Glomerular endothelial cell (primary cell): ENCODE results near the gene TNFAIP2. TPM values are rescaled to one million over a fixed set of nuclear protein-coding genes. Genes with fewer than 3 reads are reported as not detected.

Experiments used
- DNase-seq: peaks from one replicate; pipeline ENCODE4 v3.0.0-alpha.2; 2011; ENCODE audit warnings: low read depth, low spot score; ENCODE audit errors: extremely low read depth
- total RNA-seq: library from RNA; depleted of rRNA; stranded (reverse); fragments of >200 nt; gene quantifications from 2 replicates; pipeline ENCODE4 v1.2.3, GENCODE V29; 2015

Gene TNFAIP2
- total RNA-seq, 1 donor from 2014 or later: 136 TPM

DNA sequence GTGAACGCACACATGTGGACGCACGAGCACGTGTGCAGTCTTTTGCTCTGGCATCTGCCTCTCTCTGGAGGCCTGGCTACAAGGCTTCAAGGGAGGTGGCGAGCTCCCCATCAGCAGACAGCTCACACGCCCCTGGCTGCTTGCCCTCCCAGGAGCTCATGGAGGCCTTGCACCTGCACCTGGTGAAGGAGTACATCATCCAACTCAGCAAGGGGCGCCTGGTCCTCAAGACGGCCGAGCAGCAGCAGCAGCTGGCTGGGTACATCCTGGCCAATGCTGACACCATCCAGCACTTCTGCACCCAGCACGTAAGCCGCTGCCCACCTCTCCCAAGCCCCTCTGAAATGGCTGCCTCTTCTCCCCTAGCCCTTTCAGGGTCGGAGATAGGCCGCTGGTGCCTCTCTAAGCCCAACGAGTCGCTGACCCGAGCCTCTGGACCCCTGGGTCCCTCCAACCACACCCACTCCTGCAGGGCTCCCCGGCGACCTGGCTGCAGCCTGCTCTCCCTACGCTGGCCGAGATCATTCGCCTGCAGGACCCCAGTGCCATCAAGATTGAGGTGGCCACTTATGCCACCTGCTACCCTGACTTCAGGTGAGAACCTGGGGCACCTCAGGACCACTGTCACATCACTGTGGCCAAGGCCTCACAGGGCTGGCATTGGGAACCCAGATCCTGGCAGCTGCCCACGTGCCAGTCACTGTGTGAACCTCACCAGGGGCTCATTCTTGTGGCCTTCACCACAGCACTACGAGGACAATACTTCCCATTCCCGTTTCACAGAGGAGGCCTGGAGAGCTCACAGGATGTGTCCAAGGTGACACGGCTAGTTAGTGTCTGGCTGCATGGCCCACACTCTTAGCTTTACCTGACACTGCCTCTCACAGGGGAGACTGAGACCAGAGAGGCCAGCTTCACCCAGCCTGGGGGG lies 10.2 kb downstream of the TNFAIP2 start:
- no peak for DNase-seq

DNA sequence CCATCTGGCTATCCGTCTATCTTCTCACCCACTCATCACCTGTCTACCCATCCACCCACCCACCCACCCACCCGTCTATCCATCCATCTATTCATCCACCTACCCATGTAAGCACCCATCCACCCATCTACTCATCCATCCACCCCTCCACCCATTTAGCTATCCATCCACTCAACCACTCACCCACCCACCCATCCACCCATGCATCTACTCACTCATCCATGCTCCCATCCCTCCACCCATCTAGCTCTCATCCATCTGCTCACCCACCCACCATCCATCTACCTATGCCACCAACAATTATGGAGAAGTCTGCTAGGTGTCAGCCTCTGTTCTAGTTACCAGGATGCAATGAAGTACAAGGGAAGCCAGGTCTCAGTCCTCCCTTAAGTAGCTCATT lies 11.1 kb downstream of the TNFAIP2 start:
- DNase-seq: no peak

DNA sequence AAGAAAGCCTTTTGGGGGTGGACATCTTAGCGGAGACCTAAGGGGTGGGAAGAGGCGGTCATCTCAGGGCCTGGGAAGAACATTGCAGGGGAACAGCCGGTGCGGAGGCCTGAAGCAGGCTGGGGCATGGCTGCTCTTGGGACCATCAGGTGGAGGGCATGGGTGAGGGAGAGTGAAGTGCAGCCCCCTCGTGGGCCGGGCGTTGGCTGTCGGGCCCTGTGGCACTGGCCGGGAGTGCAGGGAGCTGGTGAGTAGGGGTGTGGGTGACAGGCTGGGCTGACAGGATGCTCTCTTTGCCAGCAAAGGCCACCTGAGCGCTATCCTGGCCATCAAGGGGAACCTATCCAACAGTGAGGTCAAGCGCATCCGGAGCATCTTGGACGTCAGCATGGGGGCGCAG lies 11.7 kb downstream of the TNFAIP2 start:
- DNase-seq: no peak

DNA sequence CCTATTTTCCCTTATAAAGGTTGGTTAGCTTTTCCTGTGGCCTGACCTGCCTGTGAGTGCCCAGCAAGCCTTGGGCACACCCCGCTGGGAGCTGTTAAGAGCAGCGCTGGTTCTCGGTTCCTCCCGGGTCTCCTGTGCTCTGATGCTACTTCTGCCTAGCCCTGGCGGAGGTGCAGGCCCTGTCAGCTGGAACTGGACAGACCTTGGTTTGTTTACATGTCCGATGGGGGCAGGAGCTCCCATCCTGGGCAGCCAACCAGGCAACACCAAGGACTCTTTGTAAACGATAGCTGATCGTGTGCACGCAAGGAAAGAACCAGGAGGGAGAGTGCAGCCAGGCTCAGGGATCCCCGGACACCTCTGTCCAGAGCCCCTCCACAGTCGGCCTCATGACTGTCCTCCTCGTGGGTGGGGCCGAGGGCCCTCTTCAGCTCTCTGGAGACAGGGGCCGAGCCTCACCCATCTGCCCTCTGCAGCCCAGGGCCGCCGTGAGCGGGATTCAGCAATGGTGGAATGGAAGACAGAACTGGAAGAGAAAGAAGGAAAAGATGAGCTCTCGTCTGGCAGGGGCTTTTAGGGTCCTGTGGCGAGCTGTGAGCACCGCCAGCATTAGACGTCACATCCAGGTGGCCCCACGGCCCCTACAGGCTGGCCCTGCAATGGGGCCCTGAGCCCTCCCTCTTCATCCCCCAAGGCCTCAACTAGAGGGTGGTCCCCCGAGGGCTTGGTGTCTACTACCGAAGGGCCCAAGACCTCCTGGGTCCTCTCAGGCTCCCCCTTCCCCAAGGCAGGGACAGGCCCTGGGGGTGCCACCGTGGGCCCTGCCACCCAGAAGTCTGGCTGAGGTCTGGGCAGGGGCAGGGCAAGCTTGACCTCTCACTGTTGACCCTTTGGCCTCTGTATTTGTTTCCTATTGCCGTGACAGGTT lies 12.3 kb downstream of the TNFAIP2 start:
- no peak for DNase-seq

DNA sequence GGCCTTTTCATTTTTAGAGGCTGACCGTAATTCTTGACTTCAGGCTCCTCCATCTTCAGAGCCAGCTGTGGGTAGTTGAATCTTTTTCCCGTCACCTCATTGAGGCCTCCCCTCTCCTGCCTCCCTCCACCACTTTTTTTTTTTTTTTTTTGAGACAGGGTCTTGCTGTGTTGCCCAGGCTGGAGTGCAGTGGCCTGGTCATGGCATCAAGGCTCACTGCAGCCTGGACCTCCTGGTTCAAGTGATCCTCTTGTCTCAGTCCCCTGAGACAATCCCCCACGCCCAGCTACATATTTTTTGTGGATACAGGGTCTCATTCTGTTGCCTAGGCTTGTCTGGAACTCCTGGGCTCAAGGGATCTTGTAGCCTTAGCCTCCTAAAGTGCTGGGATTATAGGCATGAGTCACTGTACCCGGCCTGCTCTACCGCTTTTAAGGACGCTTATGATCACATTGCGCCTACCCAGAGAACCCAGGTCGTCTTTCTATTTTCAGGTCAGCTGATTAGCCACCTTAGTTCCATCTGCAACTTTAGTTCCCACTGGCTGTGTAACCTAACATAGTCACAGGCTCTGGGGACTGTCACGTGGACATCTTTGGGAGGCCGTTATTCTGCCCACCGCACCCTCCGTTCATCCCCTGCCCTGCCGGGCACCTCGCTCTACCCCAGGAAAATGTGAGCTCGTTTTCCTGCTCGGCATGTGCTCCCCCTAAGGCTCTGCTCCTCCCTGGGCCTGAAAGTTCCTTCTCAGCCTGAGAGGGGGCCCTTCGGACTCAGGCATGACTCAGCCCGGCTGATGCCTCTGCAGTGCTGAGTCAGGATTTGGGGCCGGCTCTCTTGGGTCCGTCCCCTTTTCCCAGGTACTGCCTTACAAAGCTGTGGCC lies 13.4 kb downstream of the TNFAIP2 start:
- no peak for DNase-seq

DNA sequence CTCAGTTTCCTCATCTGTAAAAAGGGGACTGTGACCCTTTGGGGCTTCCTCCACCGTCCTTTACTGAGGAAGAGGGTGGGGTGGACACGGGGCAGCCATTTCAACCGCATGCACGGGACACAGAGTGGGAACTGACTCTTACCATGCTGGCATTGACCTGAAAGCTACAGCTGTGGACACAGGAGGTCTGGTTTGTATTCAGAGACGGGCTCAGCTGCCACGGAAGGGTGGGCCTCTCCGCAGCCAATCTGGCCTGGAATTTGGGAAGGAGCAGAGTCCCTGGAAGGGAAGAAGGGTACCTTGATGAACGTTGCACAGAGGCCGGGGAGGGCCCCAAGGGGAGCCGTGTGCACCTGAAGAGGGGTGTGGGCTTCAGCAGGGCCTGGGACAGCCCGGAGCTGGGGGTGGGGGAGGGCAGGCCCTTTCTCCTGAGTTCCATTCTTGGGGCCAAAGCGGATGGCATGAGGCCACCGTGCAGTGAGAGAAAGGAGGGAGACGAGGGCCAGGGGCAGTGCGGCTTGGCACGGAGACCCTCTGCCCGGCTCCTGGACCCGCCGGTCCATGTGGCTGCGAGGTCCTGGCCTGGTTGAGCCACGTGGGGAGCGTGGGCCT lies 14.5 kb downstream of the TNFAIP2 start:
- no peak for DNase-seq

DNA sequence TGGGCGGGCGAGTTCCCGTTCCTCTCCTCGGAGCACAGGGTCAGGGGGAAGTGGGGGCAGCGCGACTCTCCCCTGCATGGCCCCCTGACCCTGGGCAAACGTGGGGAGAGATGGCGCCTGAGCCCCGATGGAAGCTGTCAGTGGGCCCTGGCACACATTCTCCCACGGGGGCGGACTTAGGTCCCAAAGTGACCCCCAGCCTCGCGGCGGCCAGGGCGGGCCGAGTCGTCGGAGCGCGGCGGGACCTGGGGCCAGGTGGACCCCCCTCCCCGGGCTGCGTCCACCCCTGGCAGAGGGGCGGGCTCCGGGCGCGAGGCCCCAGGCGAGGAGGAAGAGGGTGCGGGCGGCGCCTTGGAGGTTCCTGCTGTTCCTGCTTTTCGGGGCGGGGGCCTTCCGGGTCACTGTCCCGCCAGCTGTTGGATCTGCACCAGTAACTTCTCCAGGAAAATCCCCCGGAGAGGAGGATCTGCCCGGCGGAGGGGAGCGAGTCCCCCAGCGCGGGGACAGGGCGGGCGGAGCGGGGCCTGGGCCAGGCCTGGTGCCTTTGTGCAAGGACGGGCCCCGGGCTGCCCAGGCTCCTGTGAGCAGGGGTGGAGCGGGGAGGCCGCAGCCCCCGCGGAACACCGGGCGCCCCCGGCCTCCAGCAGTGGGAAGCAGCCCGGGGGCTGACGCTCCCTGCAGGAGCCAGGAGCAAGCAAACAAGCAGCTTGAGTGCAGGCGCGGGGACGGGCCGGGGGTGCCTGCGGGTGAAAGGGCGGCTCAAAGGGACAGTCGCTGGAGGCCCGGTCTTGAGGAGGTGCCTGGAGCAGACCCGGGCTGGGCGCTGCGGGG lies 15.3 kb downstream of the TNFAIP2 start:
- no peak for DNase-seq

DNA sequence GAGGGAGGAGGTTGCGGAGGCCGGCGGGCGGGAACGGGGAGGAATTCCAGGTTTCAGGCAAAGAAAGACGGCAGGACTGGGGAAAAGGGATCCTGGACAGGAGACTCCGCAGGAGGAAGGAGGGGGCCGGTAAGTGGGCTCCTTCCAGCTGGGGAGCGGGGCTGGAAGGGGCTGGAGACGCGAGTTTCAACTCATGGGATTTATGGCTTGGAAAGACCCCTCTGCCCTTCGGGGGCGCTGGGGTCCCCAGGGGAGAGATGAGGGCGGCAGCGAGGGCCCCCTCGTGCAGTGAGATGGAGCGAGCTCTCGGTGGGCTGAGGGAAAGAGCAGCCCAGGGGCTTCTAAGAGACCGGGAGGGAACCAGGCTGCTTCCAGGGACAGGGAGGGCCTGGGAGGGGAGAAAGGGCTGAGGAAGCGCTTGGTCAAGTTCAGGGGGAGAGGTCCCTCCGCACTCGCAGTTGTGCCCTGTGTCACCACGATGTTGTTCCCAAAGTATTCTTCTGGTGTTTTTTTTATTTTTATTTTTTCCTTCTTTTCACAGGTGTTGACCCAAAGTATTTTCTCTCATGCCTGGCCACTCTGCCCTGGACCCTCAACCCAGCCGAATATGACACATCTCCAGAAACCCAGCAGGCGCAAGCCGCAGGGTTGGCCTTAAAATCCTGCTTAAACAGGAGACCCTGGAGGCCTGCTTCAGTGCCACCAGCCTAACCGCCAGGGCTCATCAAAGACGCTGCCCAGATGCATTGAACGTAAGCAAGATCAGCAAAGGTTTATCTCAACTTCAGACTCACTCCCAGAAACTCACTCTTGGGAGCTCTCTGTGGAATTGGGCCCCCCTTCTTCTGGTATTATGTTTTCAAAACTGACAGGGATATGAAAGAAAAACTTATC lies 16.1 kb downstream of the TNFAIP2 start:
- DNase-seq: no peak

DNA sequence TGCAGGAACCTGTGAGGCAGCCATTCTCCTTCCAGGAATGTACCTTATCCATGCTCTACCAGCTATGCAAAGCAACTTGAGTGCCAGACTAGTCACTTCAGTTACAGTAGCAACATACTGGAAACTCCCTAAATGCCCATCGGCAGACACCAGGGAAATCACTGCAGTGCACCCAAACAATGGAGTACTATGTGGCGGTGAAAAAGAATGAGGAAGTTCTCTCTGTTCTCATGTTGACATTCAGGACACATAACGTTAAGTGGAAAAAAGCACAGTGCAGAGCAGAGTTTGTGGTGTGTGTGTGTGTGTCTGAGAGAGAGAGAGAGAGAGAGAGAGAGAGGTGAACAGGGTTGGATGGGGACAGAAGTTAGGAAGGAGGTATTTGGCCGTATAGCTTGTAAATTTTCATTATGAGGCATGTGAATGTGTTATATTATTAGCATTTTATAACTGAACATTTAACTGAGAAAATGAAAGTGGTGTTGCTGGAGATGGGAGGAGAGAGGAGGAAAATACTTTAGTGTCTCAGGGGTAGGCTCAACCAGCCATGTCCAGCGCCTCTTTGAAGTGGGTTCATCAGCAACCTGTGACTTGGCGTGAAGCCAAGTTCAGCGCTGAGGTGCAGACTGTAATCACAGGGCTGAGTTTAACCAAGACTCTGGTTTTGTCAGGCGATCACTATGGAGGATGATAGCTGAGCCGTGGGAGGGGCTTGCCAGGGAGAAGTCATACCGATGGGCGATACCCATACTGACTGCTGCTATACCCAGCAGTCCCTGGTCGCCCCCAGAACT lies 17.3 kb downstream of the TNFAIP2 start:
- DNase-seq: no peak

DNA sequence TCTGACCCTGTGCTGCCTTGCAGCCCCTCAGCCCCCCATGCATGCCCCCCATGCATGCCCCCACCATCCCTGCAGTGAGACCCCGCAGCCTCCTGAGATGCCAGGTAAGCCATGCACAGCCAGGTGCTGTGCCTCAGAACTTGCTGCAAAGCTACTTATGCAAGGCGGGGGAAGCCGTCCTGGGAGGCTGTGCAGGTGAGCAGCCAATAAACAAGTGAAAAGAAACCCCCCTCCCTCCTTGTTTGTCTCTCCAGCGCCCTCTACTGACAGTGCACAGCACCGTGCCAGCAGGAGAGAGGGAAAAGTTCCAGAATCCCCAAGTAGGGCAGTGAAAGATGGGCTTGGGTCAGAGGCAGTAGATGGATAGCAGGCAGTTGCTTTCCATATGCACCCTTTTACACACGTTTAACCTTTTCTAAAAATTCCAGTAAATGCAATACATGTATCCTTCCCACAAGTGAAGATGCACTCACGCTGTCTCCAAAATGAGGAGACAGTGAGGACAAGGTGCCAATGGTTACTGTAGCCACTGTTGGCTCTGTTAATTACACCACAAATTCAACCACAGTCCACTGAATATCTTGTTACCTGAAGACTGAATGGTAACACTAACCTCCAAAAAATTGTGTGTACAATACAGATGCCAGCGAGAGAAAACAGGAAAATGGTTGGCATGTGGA lies 18.0 kb downstream of the TNFAIP2 start:
- no peak for DNase-seq

DNA sequence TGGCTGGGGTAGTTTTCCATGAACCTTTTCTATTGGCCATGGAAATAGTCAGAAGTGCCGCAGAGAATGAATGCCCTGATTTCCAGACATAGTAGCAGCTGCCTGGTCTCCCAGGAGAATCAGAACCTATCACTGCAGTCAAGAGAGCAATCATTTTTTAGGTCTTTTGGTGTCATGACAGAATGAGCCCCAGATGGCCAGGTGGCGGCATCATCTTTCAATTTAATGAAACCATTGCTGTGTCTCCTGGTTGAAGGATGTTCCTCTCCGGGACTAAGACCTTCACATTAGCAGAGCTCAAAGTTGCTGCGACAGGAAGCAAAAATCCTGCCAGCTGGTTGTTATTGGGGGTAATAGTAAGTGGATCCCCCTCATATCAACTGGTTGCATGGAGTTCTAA lies 18.8 kb downstream of the TNFAIP2 start:
- no peak for DNase-seq

DNA sequence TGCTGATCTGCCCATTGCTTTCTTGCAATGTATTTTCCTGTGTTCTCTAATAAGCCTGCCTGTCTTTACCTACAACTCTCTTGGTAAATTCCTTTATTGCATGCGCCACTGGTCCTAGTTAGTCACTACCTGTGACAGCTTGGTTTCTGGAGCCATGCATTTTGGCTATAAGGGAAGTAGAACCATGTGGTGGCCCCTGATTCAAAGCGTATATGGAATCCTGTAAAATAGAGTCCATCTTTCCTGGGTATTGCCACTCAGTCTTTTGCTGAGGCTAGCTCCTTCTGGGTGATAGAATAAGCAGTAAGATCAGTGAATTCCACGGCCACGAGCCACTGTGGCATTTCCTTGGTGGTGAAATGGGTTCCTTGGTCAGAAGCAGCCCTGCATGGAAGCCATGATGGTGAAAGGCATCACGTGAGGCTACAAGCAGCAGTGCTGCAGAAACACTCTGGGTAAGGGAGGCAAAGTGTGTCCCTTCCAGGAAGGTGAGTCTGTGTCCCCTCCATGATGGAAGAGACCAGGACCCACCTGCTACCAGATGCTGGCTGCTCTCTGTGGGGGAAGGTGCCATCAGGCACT lies 19.6 kb downstream of the TNFAIP2 start:
- no peak for DNase-seq

DNA sequence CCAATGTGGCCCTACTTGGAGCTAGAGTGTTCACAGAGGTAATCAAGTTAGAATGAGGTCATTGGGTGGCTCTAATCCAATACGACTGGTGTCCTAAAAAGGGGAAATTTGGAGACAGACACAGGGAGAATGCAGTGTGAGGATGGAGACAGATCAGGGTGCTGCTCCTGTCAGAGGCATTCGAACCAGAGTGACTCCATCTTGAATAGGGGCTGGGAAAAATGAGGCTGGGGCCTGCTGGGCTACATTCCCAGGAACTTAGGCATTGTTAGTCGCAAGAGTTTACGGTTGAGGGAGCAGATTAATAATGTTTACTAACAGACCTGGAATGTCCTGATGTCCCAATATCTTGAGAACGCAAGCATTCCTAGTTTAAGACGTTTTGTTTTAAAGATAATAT lies 20.2 kb downstream of the TNFAIP2 start:
- DNase-seq: no peak

DNA sequence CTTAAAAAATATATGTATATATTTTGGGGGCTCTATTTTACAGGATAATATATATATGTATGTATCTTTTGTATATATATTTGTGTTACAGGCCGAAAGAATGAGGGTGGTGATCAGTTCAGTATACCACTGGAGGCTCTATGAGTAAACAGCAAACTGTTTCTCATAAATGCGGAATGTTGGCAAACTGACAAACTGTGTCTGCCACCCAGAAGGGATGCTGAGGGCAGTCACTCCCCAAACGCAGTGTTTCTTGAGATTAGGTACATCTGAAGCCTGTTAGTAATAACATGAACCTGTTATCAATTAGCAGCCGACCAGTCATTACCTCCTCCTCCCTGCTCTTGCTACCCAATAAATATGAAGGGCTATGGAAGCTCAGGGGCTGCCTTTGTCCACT lies 20.8 kb downstream of the TNFAIP2 start:
- no peak for DNase-seq

DNA sequence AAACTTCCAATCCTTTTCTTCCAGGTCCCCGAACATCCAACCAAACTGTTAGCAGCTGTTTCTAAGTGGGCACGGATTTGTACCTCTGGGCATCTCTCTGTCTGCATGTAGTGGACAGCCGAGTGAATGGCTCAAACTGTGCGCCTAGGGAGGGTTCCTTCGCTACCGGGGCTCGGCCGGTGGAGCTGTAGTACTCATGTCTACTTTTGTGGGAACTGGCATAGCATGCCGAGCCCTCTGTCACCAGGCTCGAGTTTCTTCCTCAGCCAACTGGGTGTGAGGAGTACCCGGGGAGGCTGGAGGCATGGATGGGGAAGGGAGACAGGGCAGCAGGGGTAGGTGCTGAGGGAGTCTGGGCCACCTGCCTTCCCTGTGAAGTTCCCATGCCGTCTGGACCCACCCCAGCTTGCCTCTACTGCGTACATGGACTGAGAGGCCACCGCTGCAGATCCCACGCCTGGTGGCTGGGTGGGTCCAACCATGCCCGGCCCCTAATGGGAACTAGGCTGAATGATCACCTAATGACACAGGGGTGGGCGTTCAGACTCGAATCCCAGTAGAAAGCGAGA lies 23.0 kb downstream of the TNFAIP2 start:
- no peak for DNase-seq
